Caco-2 (cell line): ENCODE measurements around the gene SORT1. TPM values are rescaled to one million over a fixed set of nuclear protein-coding genes. Genes with fewer than 3 reads are reported as not detected.

Source experiments
- BruUV-seq: library from RNA; stranded (reverse); fragments of 400-500 nt; replicated peaks from 2 replicates; lab custom pipeline; 2021; lab: Mats Ljungman, UMichigan
- CTCF ChIA-PET: fragments of 300-600 bp; sonication (Branson Sonifier 250); formaldehyde crosslinking; loops from one replicate; lab custom pipeline; 2022; ENCODE audit warnings: antibody characterized with exemption; lab: Charles Lee
- POLR2A ChIA-PET: fragments of 300-600 bp; sonication (Branson Sonifier 250); formaldehyde crosslinking; loops from one replicate; lab custom pipeline; 2022; ENCODE audit warnings: antibody characterized with exemption; lab: Charles Lee
- DNase-seq, 2 experiments: peaks; one replicate each; pipeline versions ENCODE4 v3.0.0 to v3.0.0-alpha.2; 2020 to 2022
- H3K27me3 ChIP-seq: replicated peaks from 2 replicates; pipeline ENCODE4 v1.6.0; 2011; ENCODE audit warnings: low read length; ENCODE audit not compliant: control insufficient read depth, insufficient read depth
- H3K36me3 ChIP-seq: 2 replicates; pipeline ENCODE4 v1.5.1; 2011; ENCODE audit warnings: low read length; ENCODE audit not compliant: control insufficient read depth, insufficient read depth
- H3K4me1 ChIP-seq: fragments of 250-450 bp; sonication (Bioruptor Pico); 2 replicates; pipeline ENCODE4 v1.5.1; 2020; ENCODE audit warnings: mild to moderate bottlenecking
- H3K4me3 ChIP-seq: 2 replicates; pipeline ENCODE4 v1.5.1; 2011; ENCODE audit warnings: low read depth, mild to moderate bottlenecking, control low read depth, low read length
- H3K9me3 ChIP-seq: fragments of 250-450 bp; sonication (Bioruptor Pico); 2 replicates; pipeline ENCODE4 v1.5.1; 2020; ENCODE audit warnings: mild to moderate bottlenecking, moderate library complexity
- H3K27ac Mint-ChIP-seq: one replicate; pipeline ENCODE4 v1.8.0; 2022; ENCODE audit warnings: mixed read lengths; ENCODE audit not compliant: unreplicated experiment
- H3K27me3 Mint-ChIP-seq: one replicate; pipeline ENCODE4 v1.8.0; 2022; ENCODE audit warnings: mixed read lengths; ENCODE audit not compliant: insufficient read depth, unreplicated experiment
- H3K36me3 Mint-ChIP-seq: one replicate; pipeline ENCODE4 v1.8.0; 2022; ENCODE audit warnings: mild to moderate bottlenecking, mixed read lengths; ENCODE audit not compliant: insufficient read depth, unreplicated experiment
- H3K4me1 Mint-ChIP-seq: one replicate; pipeline ENCODE4 v1.8.0; 2022; ENCODE audit warnings: low read depth, mixed read lengths; ENCODE audit not compliant: unreplicated experiment
- H3K4me3 Mint-ChIP-seq: one replicate; pipeline ENCODE4 v1.8.0; 2022; ENCODE audit warnings: mild to moderate bottlenecking, moderate library complexity, mixed read lengths; ENCODE audit not compliant: unreplicated experiment
- H3K9me3 Mint-ChIP-seq: one replicate; pipeline ENCODE4 v1.8.0; 2022; ENCODE audit warnings: mixed read lengths; ENCODE audit not compliant: unreplicated experiment
- intact Hi-C: fragments of 100-400 bp; cut with micrococcal nuclease; formaldehyde crosslinking; loops from one replicate; pipeline ENCODE4 v1.10.0; 2022; ENCODE audit not compliant: unreplicated experiment
- total RNA-seq: library from RNA; stranded (reverse); gene quantifications from 2 replicates; pipeline ENCODE4 v1.2.3, GENCODE V29; 2022
- TF ChIP-seq, protein P1 (sequence below), 2 experiments: fragments of 200-600 bp in 1 of 2; IDR thresholded peaks; 1 replicate in 1 of 2; 2 replicates in 1 of 2; pipeline versions ENCODE4 v1.5.1 to v1.8.0; 2011 to 2022; ENCODE audit warnings: antibody characterized with exemption in 1 of 2, control low read depth in 1 of 2, inconsistent platforms in 1 of 2, low read depth in 1 of 2, low read length in 1 of 2, mild to moderate bottlenecking in 1 of 2, moderate library complexity in 1 of 2; ENCODE audit not compliant: insufficient read depth in 1 of 2, severe bottlenecking in 1 of 2, unreplicated experiment in 1 of 2

The SORT1 gene
- total RNA-seq, 1 experiment from 2014 or later: 67.1 TPM

- no peaks in the 10 kb centered on the region for H3K4me1 Mint-ChIP-seq
- no peaks in the 10 kb centered on the region for H3K4me1 ChIP-seq
- DNase-seq: no peak
- intact Hi-C loops: no loop called here
- H3K36me3 ChIP-seq: no peaks in the 10 kb centered on the region
- H3K27me3 Mint-ChIP-seq: no peaks in the 10 kb centered on the region
- no peak overlapping the region for H3K27ac Mint-ChIP-seq
- TF ChIP-seq, protein P1, sequence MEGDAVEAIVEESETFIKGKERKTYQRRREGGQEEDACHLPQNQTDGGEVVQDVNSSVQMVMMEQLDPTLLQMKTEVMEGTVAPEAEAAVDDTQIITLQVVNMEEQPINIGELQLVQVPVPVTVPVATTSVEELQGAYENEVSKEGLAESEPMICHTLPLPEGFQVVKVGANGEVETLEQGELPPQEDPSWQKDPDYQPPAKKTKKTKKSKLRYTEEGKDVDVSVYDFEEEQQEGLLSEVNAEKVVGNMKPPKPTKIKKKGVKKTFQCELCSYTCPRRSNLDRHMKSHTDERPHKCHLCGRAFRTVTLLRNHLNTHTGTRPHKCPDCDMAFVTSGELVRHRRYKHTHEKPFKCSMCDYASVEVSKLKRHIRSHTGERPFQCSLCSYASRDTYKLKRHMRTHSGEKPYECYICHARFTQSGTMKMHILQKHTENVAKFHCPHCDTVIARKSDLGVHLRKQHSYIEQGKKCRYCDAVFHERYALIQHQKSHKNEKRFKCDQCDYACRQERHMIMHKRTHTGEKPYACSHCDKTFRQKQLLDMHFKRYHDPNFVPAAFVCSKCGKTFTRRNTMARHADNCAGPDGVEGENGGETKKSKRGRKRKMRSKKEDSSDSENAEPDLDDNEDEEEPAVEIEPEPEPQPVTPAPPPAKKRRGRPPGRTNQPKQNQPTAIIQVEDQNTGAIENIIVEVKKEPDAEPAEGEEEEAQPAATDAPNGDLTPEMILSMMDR (IDR thresholded peaks at IDR 0.05; ENCODE audit: insufficient read depth in 1 of 2, low read depth in 1 of 2, low read length in 1 of 2, severe bottlenecking in 1 of 2, unreplicated experiment in 1 of 2): no peak
- H3K36me3 Mint-ChIP-seq: no peaks in the 10 kb centered on the region
- H3K4me3 Mint-ChIP-seq: no peak overlapping the region
- BruUV-seq: no TSS peak
- no peaks in the 10 kb centered on the region for H3K27me3 ChIP-seq
- no peaks in the 10 kb centered on the region for H3K9me3 ChIP-seq
- POLR2A ChIA-PET: no interaction called here
- H3K9me3 Mint-ChIP-seq: no peaks in the 10 kb centered on the region
- H3K4me3 ChIP-seq: no peak overlapping the region
- CTCF ChIA-PET: no interaction called here
Observed at GRCh38 chr1:109354929-109355328, 42.8 kb downstream of the SORT1 start.

DNA sequence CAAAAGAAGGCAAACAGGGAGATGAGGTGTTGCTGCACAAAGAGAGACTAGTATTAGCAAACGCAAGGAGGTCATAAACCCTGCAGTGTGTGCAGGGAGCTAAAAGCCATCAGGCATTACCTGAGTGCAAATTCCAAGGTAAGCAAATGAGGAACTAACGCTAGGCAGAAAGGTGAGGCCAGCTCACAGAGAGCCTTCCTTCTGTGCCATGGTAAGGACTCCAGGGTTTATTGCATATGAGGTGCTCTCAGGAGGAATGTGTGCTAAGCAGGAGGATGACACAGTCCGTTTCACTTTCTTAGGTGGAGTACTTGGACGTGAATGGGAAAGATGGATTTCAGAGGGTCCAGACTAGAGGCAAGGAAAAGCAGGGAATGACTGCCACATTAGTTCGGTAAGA, 46.3 kb downstream of the SORT1 start:
- H3K4me1 ChIP-seq: no peaks in the 10 kb centered on the region
- no peaks in the 10 kb centered on the region for H3K36me3 ChIP-seq
- Mint-ChIP-seq H3K4me3 (no peak overlapping the region), H3K27me3 (no peaks in the 10 kb centered on the region), H3K27ac (no peak overlapping the region), H3K9me3 (no peaks in the 10 kb centered on the region), H3K36me3 (peaks cover 6% of the 10 kb centered on the region), H3K4me1 (no peaks in the 10 kb centered on the region)
- TF ChIP-seq, protein P1 (IDR thresholded peaks at IDR 0.05; ENCODE audit: insufficient read depth in 1 of 2, low read depth in 1 of 2, low read length in 1 of 2, severe bottlenecking in 1 of 2, unreplicated experiment in 1 of 2): no peak
- no peak for DNase-seq
- H3K27me3 ChIP-seq: no peaks in the 10 kb centered on the region
- ChIA-PET POLR2A (no interaction called here), CTCF (interaction anchor here (1.7 kb wide), 1 partner anchor 32 kb away, joined by 6 read pairs; no protein-coding TSS in a partner anchor)
- no TSS peak for BruUV-seq
- no peak overlapping the region for H3K4me3 ChIP-seq
- no peaks in the 10 kb centered on the region for H3K9me3 ChIP-seq
- intact Hi-C loops: loop anchor here (1.0 kb wide), 1 partner anchor 44 kb away; no protein-coding TSS in a partner anchor

- DNase-seq: no peak
- no peak overlapping the region for H3K4me3 Mint-ChIP-seq
- ChIA-PET POLR2A (interaction anchor here (0.6 kb wide), 1 partner anchor 25 kb away, joined by 4 read pairs; no protein-coding TSS in a partner anchor), CTCF (no interaction called here)
- TF ChIP-seq, protein P1 (IDR thresholded peaks at IDR 0.05; ENCODE audit: insufficient read depth in 1 of 2, low read depth in 1 of 2, low read length in 1 of 2, severe bottlenecking in 1 of 2, unreplicated experiment in 1 of 2): no peak
- BruUV-seq: no TSS peak
- Histone ChIP-seq H3K9me3 (no peaks in the 10 kb centered on the region), H3K4me3 (no peak overlapping the region), H3K27me3 (no peaks in the 10 kb centered on the region), H3K4me1 (no peaks in the 10 kb centered on the region), H3K36me3 (no peaks in the 10 kb centered on the region)
- H3K36me3 Mint-ChIP-seq: peaks cover 7% of the 10 kb centered on the region
- H3K27ac Mint-ChIP-seq: no peak overlapping the region
- no peaks in the 10 kb centered on the region for H3K9me3 Mint-ChIP-seq
- no peaks in the 10 kb centered on the region for H3K27me3 Mint-ChIP-seq
- intact Hi-C loops: loop anchor here (1.0 kb wide), 1 partner anchor 45 kb away; no protein-coding TSS in a partner anchor
- no peaks in the 10 kb centered on the region for H3K4me1 Mint-ChIP-seq
Observed at GRCh38 chr1:109350655-109351054, 47.1 kb downstream of the SORT1 start.
